ENCODE measurements around the gene COL6A2.
A peak's percentile ranks its signal among the peaks of the same experiment; 100 is the strongest.
"Not testable (repeated sequence)": the region's sequence is repeated elsewhere in the genome, so short reads cannot be mapped to it uniquely, and the experiment has no call there.

Gene COL6A2

DNA sequence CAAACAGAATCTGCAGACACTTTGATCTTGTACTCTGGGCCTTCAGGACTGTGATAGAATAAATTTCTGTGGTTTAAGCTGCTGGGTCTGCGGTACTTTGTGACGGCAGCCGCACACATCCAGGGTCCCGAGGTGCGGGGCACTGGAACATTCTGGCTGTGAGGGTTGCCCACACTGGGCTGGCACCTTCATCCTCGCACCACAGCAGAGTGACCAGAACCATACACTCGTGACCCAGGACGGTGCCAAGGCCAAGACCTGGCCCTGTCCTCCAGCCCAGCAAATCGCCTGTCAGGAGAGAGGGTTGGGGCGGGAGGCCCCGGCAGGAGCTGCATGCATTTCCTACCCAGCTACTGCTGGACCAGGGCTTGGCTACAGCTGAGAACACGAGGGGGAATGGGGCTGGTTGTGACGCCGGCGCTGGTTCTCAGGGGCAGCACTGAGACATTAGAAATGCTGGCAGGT, 60.1 kb downstream of the COL6A2 start:
- no peak for DNase-seq

DNA sequence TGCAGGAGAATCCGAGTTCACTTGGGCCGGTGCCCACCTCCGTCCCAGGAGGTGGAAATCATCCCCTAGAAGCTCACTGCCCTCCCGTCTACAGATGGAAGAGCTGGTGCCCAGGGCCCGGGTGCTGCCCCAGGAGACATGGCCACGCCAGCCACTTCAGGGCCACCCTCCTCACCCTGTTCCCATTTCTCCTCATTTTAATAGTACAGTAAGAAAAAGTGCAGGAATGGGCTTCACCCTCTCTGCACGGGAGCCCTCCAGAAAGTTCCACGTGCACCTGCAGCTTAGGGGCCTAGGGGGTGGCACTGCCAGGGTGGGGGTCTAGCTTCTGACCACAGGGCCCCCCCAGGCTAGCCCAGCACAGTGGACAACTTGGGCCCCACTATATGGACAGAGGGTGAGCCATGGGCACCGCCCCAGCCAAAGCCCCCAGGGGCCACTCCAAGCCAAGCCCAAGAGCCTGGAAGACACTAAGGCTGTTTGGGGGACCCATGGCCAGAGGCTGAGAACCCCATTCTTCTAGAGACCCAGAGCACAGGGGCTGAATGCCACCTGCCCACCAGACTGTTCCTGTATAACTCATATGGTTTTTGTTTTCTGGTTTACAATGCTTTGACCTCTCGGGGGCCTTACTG, 60.9 kb downstream of the COL6A2 start:
- DNase-seq: no peak

DNA sequence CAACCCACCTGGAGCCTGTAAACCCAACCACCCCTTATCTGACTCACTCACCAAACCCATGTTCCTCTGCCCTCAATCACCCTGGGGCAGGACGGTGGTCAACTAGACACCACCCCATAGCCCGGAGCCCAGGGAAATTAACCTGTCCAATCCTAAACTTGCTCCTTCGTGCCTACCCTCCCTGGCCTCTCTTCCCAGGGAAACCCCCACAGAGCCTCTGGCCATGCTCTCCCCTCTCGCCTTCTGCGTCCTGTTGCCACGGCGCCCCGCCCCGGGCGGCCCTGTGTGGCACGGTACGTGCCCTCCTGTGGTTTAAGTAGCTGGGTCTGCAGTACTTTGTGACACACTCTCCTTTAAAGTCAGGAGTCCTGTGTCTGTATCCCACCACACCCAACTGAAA, 61.5 kb downstream of the COL6A2 start:
- no peak for DNase-seq

DNA sequence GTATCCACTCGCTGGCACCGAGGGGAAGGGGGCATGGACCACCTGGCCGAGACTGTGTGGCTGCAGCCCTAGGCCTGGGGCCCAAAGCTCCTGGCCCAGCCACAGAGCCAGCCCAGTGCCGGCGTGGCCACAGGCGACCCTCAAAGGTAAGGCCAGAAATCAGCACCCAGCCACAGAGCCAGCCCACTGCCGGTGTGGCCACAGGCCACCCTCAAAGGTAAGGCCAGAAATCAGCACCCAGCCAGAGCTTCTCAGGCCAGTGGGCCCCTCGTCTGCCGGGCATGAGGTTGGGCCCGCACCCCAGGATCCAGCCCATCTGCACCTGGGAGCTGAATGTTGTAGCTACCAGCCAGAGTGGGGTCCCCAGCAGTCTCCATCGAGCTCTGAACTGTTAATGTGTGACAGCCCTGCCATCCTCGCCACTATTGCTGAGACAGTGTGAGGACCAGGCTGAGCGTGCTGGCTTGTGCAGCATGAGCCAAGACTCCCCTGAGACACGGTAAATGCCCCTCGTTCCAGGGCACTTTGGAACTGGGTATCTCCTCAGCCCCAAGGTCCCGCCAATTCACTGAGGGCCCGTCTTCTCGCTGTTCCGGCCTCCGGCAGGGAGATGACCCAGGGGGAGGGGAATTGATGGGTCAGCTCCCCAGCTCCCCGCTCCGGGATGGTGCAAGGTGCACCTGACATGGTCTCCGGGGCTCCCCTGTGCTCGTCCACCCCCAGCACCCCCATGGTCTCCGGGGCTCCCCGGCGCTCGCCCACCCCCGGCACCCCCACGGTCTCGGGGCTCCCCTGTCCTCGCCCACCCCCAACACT, 62.1 kb downstream of the COL6A2 start:
- DNase-seq: no peak

DNA sequence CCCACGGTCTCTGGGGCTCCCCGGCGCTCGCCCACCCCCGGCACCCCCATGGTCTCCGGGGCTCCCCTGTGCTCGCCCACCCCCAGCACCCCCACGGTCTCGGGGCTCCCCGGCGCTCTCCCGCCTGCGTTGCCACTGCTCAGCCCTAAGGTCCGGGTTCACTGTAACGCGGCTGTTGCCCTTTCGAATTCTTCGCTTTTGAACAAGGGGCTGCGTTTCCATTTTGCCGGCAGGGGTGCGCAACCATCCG, 62.7 kb downstream of the COL6A2 start:
- no peak for DNase-seq

DNA sequence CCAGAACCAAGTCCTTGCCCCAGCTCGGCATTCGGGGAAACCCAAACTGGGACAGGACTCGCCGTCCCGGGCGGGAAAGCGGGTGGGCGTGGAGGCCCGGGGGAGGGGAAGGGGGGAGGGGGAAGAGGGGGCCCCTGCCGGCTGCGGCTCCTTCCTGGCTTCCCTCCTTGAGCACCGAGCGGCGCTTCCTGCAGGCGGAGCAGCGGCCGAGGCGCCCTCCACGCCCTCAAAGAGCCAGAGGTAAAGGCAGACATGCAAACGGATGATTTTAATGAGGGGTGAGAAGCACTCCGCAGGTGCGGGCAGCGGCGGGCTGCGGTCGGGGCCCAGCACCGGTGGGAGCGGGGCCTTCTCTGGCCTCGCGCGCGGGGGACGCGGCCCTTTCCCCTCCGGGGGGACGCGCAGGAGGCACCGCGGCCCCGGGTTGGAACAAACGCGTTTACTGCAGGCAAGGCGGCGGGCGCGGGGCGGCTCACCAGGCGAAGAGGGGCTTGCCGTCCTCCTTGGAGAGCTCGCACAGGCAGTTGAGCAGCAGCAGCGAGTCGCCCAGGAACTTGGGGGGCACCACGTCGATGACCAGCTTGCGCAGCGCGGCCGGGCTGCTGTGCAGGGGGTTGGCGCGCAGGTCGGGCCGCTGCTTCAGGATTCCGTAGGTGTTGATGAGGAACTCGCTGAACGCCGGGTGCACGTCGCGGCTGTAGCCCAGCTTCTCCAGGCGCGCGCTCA, 63.2 kb downstream of the COL6A2 start:
- peak in 1 of 2 experiments; percentile 12 for DNase-seq

DNA sequence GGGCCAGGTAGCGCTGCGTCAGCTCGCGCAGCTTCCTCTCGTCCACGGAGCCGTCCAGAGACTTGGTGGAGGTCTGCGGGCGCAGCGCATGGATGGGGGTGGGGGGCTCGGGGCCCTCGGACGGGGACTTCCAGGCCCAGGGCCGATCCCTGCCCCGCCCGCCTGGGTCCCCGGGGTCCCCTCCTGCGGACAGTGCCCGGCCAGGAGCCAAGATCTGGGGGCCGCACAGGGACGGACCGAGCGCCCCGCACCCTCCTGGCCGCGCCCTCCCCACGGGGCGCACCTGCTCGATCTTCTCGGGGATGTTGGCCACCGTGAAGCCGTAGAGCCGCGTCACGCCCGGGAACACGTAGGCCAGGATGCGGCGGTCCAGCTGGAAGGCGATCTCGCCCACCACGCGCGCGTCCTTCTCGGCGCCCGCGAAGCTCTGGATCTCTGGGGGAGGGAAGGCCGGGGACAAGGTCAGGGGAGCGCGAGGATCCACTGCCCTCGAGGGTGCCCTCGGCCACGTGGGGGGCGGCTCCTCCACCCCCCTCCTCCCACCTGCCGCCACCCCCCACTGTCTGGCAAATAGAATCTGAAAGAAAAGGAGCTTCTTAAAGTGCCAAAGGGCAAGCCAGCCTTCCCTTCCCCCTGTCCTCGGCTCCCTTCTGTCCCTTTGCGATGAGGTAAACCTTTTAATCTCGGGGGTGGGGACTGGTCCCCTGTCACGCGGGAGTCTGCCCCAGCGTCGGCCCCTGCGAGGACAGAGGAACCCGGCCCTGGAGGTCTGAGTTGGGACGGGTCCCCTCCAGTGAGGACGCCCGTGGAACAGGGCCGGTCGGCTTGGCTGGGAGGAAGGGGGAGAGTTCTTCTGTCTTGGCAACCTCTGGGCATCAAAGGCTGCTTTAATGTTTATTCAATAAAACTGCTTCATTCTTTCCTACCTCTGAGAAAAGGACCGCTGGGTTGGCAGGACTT, 64.0 kb downstream of the COL6A2 start:
- no peak for DNase-seq

DNA sequence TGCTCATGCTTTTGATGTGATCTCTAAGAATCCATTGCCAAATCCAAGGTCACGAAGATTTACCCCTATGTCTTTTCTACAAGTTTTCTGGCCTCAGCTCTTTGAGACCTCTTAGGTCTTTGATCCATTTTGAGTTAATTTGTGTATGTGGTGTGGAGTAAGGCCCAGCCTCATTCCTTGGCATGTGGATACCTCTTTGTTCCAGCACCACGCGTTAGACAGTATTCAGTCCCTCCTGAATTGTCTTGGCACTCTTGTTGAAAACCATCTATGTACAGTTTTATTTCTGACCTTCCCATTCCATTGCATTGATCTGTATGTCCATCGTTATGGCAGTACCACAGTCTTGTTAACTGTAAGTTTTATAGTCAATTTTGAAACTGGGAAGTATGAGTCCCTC, 65.5 kb downstream of the COL6A2 start:
- DNase-seq: no peak

DNA sequence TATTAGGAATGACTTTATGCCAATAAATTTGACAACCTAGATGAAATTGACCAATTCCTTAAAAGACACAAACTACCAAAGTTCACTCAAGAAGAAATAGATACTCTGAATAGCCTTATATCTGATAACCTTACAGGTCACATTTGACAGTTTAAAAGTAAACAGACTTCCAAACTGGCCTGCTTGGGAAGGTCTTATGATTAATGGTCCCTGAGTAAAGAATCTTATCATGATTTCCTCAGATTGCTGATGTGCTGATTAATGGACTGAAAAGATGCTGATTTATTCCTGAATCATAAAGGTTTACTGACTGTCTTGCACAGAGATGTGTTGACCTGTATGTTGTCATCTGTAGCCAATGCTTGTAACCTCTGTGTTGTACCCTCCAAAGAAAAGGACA, 67.2 kb downstream of the COL6A2 start:
- no peak for DNase-seq

DNA sequence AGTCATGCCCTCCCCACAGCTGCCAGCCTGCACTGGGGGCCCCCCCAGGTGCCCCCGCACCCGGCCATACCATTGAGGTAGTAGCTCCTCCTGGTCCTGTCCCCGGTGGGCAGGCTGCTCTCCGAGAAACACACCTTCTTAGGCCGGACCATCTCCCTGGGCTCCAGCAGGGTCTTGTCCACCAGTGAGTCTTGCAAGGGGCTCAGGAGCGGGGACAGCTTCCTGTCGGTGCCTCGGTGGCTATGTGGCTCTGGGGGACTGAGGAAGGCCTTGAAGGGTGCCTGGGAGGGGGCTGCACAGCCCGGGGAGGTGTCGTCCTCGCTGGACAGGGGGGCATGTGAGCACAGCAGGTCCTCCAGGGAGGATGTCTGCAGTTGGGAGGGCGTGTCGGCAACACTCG, 70.3 kb downstream of the COL6A2 start:
- no peak for DNase-seq

DNA sequence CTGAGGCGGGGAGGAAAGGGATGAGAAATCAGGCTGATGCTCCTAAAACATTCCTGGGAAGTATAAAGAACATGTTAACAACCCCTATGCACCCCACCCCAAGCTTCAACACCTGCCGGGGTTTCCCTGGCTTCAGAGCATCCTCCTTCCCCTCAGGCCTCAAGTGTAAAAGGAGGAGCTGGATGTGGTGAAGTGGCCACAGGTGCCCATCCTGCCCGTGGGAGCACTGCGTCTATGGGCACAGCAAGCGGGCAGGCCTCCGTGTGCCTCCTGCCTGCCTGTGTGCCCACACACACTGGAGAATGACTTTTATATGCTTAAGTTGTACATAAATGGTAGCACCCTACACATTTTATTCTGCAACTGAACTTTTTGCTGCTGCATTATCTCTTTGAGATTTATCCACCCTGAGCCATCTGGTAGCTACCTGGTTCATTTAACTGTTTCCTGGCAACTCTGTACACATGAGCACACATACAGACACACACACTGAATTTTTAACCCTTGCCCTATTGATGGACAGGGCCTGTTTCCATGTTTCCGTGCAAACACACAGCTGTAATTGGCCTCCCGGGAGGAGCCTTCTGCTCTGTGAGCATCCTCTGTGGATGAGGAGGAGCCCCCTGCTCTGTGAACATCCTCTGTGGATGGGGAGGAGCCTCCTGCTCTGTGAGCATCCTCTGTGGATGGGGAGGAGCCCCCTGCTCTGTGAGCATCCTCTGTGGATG, 70.9 kb downstream of the COL6A2 start:
- DNase-seq: no peak

DNA sequence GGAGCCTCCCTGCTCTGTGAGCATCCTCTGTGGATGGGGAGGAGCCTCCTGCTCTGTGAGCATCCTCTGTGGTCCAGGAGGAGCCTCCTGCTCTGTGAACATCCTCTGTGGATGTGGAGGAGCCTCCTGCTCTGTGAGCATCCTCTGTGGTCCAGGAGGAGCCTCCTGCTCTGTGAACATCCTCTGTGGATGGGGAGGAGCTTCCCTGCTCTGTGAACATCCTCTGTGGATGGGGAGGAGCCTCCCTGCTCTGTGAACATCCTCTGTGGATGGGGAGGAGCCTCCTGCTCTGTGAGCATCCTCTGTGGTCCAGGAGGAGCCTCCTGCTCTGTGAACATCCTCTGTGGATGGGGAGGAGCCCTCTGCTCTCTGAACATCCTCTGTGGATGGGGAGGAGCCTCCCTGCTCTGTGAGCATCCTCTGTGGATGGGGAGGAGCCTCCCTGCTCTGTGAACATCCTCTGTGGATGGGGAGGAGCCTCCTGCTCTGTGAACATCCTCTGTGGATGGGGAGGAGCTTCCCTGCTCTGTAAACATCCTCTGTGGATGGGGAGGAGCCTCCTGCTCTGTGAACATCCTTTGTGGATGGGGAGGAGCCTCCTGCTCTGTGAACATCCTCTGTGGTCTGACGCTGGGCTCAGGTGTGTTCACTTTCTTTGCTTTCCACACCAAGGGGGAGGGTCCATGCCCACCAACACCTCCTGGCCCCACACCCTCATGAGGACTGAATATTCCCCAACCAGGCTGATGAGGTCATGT, 72.7 kb downstream of the COL6A2 start:
- not testable (repeated sequence) for DNase-seq

DNA sequence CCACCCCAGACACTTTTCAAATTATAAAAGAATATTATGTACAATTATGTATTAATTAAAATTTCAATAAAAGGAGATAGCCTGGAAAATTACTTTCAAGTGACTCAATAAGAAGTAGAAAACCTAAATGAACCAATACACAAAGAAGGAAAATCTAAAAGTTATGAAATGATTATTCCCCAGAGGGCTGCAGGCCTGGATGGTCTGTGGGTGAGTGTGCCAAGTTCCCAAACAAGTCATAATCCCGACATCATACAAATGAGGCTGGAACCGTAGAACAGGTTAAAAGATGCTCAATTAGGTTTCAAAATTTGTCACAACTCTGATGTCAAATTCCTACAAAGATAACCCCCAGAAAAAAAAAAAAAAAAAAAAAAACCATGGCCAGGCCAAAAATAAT, 73.7 kb downstream of the COL6A2 start:
- no peak for DNase-seq

DNA sequence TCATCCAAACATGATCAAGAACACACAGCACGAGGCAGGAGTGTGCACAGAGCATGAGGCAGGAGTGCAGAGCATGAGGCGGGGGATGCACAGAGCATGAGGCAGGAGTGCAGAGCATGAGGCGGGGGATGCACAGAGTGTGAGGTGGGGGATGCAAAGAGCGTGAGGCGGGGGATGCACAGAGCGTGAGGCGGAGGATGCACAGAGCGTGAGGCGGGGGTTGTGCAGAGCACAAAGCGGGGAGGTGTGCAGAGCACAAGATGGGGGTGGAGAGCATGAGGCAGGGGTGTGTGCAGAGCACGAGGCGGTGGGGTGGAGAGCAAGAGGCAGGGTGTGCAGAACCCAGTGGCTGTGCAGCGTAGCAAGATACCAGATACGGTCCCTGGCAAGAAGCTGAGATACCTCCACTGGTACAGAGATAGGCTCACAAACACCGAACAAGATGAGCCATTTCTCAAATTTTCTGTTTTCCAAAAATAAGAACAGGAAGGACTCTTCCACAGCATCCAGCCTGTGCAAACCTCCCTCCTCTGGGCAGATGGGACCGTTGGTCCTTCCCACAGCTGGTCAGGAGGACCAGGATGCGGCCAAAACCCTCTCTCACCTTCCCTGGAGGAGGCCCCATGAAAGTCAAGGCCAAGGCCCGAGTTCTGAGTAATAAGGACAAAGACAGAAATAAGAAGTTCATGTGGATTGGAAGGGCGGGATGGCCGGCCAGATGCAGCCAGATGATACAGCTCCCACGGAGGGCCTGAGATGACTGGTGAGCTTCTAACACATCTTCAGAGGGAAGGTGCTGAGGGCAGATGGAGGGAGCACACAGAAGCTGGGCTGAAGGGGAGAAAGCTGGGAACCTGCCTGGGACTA, 74.3 kb downstream of the COL6A2 start:
- DNase-seq: no peak

DNA sequence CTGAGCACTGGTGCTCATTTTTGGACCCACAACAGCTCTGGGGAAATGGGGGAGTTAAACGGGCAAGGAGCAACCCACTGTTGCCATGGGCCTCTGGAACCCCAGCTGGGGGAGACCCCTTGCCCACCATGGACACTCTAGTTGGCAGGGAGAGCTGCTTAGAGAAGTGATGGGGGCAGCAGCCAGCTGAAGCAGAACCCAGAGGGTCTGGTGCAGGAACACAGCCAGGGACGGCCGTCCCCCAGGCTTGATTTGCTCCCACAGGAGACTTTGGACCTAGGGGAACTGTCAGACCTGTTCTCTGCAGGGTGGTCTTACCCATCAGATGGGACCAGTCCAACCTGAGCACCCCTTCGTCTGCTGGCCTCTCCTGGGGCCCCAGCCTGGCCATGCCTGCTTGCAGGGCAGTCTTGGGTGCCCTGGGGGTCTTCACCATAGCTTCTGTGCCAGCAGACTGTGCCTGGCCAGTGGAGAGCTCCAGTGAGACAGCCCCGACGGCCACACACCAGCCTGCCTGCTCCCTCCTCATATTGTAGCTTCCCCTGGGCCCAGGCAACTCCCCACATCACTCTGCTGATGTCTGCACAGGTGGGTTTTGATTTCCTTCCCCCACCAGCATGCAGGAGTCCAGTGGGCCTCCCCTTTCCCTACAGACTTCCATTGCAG, 75.1 kb downstream of the COL6A2 start:
- DNase-seq: no peak

DNA sequence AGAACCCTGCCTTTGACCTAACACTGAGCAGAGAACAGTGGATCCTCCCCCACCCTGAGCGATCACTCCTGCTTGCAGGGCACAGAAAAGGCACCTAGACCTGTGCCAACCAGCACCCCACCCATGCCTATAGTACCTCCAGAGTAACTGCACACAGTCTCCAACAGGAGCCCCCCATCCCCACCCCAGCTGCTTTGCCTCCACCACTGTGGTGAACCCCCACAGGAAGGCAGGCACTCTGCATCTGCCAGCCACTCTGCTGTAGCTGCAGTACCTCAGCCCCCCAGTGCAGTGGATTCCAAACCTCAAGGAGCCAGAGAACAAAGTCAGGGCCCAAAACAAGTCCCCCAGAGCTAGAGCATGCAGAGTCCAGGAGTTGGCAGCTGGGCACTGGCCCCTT, 75.7 kb downstream of the COL6A2 start:
- no peak for DNase-seq

DNA sequence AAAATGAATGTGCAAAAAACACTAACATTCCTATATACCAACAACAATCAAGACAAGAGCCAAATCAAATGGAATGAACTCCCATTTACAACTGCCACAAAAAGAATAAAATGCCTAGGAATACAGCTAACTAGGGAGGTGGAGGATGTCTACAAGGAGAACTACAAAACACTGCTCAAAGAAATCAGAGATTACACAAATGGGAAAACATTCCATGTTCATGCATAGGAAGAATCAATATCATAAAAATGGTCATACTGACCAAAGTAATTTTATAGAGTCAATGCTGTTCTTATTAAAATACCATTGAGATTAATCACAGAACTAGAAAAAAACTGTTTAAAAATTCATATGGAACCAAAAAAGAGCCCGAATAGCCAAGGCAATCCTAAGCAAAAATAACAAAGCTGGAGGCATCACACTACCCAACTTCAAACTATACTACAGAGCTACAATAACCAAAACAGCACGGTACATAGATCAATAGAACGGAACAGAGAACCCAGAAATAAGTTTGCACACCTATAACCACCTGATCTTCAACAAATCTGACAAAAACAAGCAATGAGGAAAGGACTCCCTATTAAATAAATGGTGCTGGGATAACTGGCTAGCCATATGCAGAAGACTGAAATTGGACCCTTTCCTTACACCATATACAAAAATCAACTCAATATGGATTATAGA, 78.7 kb downstream of the COL6A2 start:
- DNase-seq: not testable (repeated sequence)

DNA sequence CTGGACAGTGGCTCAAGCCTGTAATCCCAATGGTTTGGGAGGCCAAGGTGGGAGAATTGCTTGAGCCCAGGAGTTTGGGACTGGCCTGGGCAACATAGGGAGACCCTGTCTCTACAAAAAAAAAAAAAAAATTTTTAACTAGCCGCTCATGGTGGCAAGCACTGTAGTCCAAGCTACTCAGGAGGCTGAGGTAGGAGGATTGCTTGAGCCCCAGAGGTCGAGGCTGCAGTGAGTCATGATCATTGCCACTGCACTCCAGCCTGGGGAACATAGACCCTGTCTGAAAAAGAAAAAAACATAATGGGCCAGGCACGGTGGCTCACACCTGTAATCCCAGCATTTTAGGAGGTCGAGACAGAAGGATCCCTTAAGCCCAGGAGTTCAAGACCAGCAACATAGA, 81.0 kb downstream of the COL6A2 start:
- DNase-seq: no peak

Measured in activated CD4-positive, alpha-beta T cell treated with anti-CD3 and anti-CD28 coated beads, Interleukin-2, amount 50 U/mL, for 48 hours (primary cell).